GM12873 (cell line): Measurements from ENCODE around the gene TAGLN3.

Source experiments
- CTCF ChIP-seq: IDR thresholded peaks from 2 replicates; pipeline ENCODE4 v1.5.1; 2012; ENCODE audit warnings: low read depth, mild to moderate bottlenecking, moderate library complexity, low read length, control low read depth; ENCODE audit not compliant: insufficient read depth; ENCODE audit errors: missing control alignments

TAGLN3 gene

GRCh38 chr3:112012205-112012992, 13.7 kb downstream of the TAGLN3 start:
- no peak for TF ChIP-seq CTCF

GRCh38 chr3:112013058-112013783, 14.5 kb downstream of the TAGLN3 start:
- TF ChIP-seq CTCF, result peak; percentile 69

GRCh38 chr3:112013784-112014143, 15.0 kb downstream of the TAGLN3 start:
- TF ChIP-seq CTCF, result no peak

- TF ChIP-seq CTCF, result no peak
Measured at GRCh38 chr3:112017091-112017490, 18.4 kb downstream of the TAGLN3 start.

GRCh38 chr3:112018712-112019111, 20.0 kb downstream of the TAGLN3 start:
- no peak for TF ChIP-seq CTCF

GRCh38 chr3:112019716-112020115, 21.0 kb downstream of the TAGLN3 start:
- no peak for TF ChIP-seq CTCF

- no peak for TF ChIP-seq CTCF
Measured at GRCh38 chr3:112020674-112021085, 22.0 kb downstream of the TAGLN3 start.
